Psoas muscle (tissue), 8 donors: ENCODE measurements around the gene ADCK1. TPM values are rescaled to one million over a fixed set of nuclear protein-coding genes. Genes with fewer than 3 reads are reported as not detected.

Source experiments
- ATAC-seq, 4 donors: fragments of 200-7000 bp; cut with Tn5 transposase; one replicate each; pipeline ENCODE4 v1.9.1; 2020; ENCODE audit warnings: moderate library complexity in 3 of 4, mild to moderate bottlenecking in 2 of 4
- DNase-seq, 2 donors: peaks; one replicate each; pipeline ENCODE4 v3.0.0-alpha.2; 2020
- H3K27ac ChIP-seq: fragments of 200-600 bp; one replicate; pipeline ENCODE4 v1.8.0; 2022
- H3K27me3 ChIP-seq, 3 donors: fragments of 200-600 bp in 1 of 3; one replicate each; pipeline versions ENCODE4 v1.6.1 to v1.8.0; 2013 to 2022; ENCODE audit warnings: low read length in 2 of 3, mild to moderate bottlenecking in 2 of 3, moderate library complexity in 1 of 3; ENCODE audit not compliant: insufficient read depth in 3 of 3
- H3K36me3 ChIP-seq, 2 donors: fragments of 200-600 bp in 1 of 2; one replicate each; pipeline versions ENCODE4 v1.6.1 to v1.8.0; 2013 to 2022; ENCODE audit warnings: low read depth in 1 of 2, mild to moderate bottlenecking in 1 of 2, moderate library complexity in 1 of 2; ENCODE audit not compliant: insufficient read depth in 1 of 2
- H3K4me1 ChIP-seq: fragments of 200-600 bp; one replicate; pipeline ENCODE4 v1.8.0; 2022
- H3K4me3 ChIP-seq: fragments of 200-600 bp; one replicate; pipeline ENCODE4 v1.8.0; 2022; ENCODE audit warnings: mild to moderate bottlenecking
- H3K9me3 ChIP-seq: fragments of 200-600 bp; one replicate; pipeline ENCODE4 v1.8.0; 2022
- WGBS, 3 donors: extraction: QIAGEN DNeasy Blood & Tissue Kit; methylation state at CpG; one replicate each; pipeline versions ENCODE4 v1.1.6 to v1.1.7; 2013; 5-methylcytosine and 5-hydroxymethylcytosine counted together
- intact Hi-C, 2 donors: fragments of 100-400 bp; cut with DNase I; formaldehyde crosslinking; loops; one replicate each; pipeline versions ENCODE4 v1.11.0 to v1.14.2; 2022
- polyA plus RNA-seq, 3 donors: library from polyadenylated mRNA; stranded (reverse); fragments of 200-250 nt; gene quantifications; one replicate each; pipeline ENCODE4 v1.2.3, GENCODE V29; 2013
- total RNA-seq, 4 donors: library from RNA; stranded (reverse); fragmentation: NEBNext Ultra II Directional in 2 of 4; extraction: Animal tissue kit (Norgen Biotek cat#: 25700) in 2 of 4; gene quantifications; one replicate each; pipeline versions ENCODE4 v1.2.1 to v1.2.4, GENCODE V29; 2021 to 2023
- TF ChIP-seq, protein P1 (sequence below): fragments of 200-600 bp; IDR thresholded peaks from one replicate; pipeline ENCODE4 v1.8.0; 2022; ENCODE audit warnings: antibody characterized with exemption
- donor health status: healthy with polysubstance abuse.
- donor health status: DM: no; HTN: no; CAD: no; lungs with moderate emphysema.
- donor health status: Bipolar disorder and iron deficiency.
- donor health status: healthy.
- donor health status: DM: yes; HTN: yes; CAD: no.
- donor health status: DM: no; HTN: no; CAD: no.
- donor health status: DM: no; HTN: no; CAD: no.
- donor health status: DM: yes; HTN: yes; CAD: no.

ADCK1 gene
- total and polyA plus RNA-seq, 7 donors, result 3.8 to 9.1 (median 6.6) TPM

DNA sequence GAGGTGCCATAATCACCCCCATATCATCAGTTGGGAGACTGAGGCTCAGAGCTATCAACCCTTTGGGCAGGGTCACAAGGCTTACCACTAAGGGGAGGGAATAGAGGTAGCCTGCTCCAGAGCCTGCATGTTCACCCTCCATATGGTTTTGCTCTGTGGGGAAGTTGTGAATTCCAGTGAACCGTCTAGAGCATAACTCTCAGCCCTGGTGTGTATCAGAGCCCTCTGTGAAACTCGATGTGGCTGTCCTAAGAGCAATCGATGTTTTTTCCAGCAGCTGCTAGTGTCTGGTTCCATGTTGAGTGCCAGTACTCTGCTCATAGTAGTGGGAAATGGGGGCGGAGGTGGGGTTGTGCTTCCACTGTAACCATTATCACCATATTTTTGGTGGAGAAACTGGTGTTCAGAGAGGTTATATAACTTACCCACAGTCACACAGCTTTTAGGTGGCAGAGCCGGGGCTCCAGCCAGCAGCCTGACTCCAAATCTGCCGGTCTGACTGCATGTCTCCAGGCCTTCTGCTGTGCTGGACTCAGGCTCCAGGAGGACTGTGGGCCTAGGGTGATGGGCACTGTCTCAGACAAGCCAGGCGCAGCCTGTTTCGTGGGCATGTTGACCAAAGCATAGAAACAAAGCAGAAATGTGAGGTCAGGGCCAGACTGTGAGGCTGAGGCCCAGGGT lies 104.2 kb downstream of the ADCK1 start:
- 61 to 74% (median 64%) methylated on average over 8 of the region's 8 CpGs for WGBS, 3 donors
- Histone ChIP-seq H3K36me3 (peaks cover 0 to 14% of the 10 kb centered on the region in 2 donors), H3K27ac (no peak overlapping the region), H3K4me1 (no peaks in the 10 kb centered on the region), H3K4me3 (no peak overlapping the region), H3K9me3 (no peaks in the 10 kb centered on the region), H3K27me3 (no peaks in the 10 kb centered on the region)
- ATAC-seq (no peak), DNase-seq (no peak)
- TF ChIP-seq, protein P1, sequence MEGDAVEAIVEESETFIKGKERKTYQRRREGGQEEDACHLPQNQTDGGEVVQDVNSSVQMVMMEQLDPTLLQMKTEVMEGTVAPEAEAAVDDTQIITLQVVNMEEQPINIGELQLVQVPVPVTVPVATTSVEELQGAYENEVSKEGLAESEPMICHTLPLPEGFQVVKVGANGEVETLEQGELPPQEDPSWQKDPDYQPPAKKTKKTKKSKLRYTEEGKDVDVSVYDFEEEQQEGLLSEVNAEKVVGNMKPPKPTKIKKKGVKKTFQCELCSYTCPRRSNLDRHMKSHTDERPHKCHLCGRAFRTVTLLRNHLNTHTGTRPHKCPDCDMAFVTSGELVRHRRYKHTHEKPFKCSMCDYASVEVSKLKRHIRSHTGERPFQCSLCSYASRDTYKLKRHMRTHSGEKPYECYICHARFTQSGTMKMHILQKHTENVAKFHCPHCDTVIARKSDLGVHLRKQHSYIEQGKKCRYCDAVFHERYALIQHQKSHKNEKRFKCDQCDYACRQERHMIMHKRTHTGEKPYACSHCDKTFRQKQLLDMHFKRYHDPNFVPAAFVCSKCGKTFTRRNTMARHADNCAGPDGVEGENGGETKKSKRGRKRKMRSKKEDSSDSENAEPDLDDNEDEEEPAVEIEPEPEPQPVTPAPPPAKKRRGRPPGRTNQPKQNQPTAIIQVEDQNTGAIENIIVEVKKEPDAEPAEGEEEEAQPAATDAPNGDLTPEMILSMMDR, result no peak
- intact Hi-C loops, result no loop called here

DNA sequence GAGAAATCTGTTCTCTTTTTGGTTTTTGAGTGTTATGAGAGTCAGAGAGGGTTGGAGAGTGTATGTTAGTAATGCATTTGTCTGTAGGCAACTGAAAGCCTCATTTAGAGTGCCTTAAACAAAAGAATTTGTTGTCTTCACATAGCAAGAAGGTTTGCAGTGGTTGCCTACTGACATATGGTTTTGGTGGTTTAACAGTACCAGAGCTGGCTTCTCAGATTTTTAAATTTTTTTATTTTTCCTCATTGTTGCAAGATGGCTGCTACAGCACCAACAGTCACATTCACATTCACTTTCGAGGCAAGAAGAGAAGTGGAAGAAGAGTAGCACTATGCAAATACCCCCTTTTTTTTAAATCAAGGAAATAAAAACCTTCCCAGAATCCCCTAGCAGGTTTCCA lies 106.5 kb downstream of the ADCK1 start:
- Histone ChIP-seq H3K4me3 (no peak overlapping the region), H3K27ac (no peak overlapping the region), H3K36me3 (peaks cover 0 to 6% of the 10 kb centered on the region in 2 donors), H3K4me1 (no peaks in the 10 kb centered on the region), H3K9me3 (no peaks in the 10 kb centered on the region), H3K27me3 (no peaks in the 10 kb centered on the region)
- ATAC-seq (no peak), DNase-seq (no peak)
- intact Hi-C loops, result no loop called here
- TF ChIP-seq, protein P1, result no peak
- 90 to 94% (median 93%) methylated on average over 1 of the region's 1 CpG for WGBS, 3 donors

DNA sequence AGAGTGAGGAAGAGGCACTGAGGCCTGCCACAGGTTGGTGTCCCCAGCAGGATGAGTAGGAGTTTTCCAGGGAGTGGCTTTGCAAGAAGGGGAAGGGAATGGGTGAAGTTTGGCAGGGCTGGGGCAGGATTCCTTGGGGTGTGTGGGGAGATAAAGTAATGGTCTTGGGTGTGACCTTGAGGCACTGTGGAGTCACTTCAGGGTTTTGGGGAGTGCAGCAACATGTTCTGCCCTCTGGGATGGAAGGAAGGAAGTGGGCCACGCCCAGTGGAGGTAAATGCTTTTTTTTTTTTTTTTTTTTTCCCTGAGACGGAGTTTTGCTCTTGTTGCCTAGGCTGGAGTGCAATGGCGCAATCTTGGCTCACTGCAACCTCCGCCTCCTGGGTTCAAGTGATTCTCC lies 108.9 kb downstream of the ADCK1 start:
- intact Hi-C loops, result no loop called here
- DNase-seq (no peak), ATAC-seq (no peak)
- Histone ChIP-seq H3K4me1 (no peaks in the 10 kb centered on the region), H3K36me3 (no peaks in the 10 kb centered on the region), H3K9me3 (no peaks in the 10 kb centered on the region), H3K27ac (no peak overlapping the region), H3K4me3 (no peak overlapping the region), H3K27me3 (no peaks in the 10 kb centered on the region)
- TF ChIP-seq, protein P1, result no peak
- 94 to 100% (median 98%) methylated on average over 1 to 4 of the region's 4 CpGs for WGBS, 3 donors

DNA sequence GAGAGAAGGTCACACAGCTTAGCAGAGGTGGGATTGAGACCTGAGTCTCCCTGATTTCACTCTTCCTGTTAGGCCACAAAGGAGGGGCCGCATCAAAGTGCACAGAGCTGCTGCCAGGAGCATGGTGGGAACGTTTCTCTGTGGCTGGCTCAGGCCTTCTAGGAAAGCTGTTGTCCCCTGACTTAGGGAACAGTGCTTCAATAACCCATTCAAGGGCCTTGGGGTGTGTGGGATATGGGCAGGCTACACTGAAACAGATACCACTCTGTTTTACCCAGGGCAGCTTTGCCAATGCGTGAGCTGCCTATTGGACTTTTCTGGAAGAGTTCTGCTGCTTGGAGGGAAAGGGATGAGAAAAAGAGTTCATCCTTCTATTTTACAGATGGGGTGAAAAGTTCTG lies 110.0 kb downstream of the ADCK1 start:
- 66 to 74% (median 70%) methylated on average over 3 of the region's 3 CpGs for WGBS, 3 donors
- TF ChIP-seq, protein P1, result no peak
- no peaks in the 10 kb centered on the region for H3K9me3 ChIP-seq

DNA sequence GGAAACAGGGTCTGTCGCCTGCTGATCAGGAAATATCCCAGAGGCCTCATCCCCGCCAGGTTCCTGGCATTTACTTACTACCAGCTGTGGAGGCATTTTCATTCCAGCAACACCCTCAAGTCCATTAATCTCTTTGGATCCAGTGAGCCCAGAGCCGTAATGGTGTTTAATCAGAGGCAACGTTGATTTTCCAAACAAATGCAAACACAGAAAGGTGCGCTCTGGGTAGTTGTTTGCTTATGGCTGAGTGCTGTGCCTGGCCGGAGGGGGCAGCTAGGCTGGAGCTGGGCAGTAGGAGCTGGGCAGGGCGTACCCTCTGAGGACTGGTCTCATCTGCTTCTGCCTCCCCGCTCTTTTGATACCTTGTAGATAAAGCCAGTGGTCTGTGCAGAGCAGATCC lies 110.6 kb downstream of the ADCK1 start:
- ATAC-seq, result no peak
- intact Hi-C loops, result no loop called here
- WGBS, 3 donors, result 81 to 86% (median 82%) methylated on average over 8 of the region's 8 CpGs

More for the DNA sequence above, 110.0 kb downstream of the ADCK1 start:
- H3K4me3 ChIP-seq, result no peak overlapping the region
- H3K27ac ChIP-seq, result no peak overlapping the region
- no peaks in the 10 kb centered on the region for H3K27me3 ChIP-seq
- no peak for ATAC-seq
- DNase-seq, result no peak
- no peaks in the 10 kb centered on the region for H3K36me3 ChIP-seq
- intact Hi-C loops, result no loop called here
- no peaks in the 10 kb centered on the region for H3K4me1 ChIP-seq

More for the DNA sequence above, 110.6 kb downstream of the ADCK1 start:
- H3K36me3 ChIP-seq, result no peaks in the 10 kb centered on the region
- no peaks in the 10 kb centered on the region for H3K4me1 ChIP-seq
- H3K27me3 ChIP-seq, result no peaks in the 10 kb centered on the region
- DNase-seq, result no peak
- H3K4me3 ChIP-seq, result no peak overlapping the region
- TF ChIP-seq, protein P1, result no peak
- no peak overlapping the region for H3K27ac ChIP-seq
- H3K9me3 ChIP-seq, result no peaks in the 10 kb centered on the region
